Measurements from ENCODE around the gene PMS1. TPM values are rescaled to one million over a fixed set of nuclear protein-coding genes. Genes with fewer than 3 reads are reported as not detected.

PMS1 gene
- 21.7 and 27.8 TPM in 2 replicates for polyA plus RNA-seq

DNA sequence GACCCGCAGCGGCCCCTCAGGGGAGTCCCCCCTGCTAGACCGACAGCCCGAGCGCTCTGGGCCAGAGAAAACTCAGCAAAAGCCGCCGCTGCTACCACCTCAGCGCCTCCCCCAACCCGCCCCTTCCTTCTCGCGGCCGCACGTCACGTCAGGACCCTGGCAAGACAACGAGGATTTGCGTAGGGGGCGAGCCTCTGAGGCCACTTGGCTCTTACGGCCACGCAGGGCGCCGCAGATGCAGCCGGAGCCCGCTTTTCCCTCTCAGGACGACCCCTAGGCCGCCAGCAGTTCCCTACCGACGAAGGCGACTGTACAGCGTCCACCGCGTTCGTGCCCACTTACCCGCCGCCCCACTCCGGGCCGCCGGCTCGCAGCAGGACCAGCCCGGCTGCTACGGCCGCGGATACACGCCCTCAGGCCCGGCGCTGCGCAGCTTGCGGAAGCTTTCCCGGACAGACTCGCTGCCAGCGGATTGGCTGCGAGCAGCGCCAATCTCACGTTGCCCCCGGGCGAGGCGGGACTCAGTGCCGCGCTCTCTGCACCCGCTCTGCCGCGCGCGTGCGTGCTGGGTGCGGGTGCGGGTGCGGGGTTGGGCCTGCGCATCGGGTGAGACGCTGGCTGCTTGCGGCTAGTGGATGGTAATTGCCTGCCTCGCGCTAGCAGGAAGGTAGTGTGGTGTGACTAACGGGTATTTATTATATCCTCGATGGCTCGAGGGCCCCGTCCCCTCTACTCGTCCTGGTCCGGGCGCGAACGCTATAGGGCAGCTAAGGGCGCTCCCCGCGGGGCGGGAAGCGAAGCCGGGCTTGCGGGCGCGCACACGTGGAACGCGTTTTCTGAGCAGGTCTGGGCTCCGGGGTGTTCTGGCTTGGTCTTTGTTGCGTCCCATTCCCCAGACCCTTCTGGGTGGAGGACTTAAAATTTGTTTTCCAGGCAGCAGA lies at the start of gene PMS1, which contains the start of gene ORMDL1:
Gene PMS1, plus strand, starts transcription at position 524 of the 941 bp plus-strand sequence. CDS start 7,360 bp downstream, outside the sequence.
Gene ORMDL1, minus strand, starts transcription at position 413 of the 941 bp plus-strand sequence. CDS start 1,744 bp downstream, outside the sequence.

DNA sequence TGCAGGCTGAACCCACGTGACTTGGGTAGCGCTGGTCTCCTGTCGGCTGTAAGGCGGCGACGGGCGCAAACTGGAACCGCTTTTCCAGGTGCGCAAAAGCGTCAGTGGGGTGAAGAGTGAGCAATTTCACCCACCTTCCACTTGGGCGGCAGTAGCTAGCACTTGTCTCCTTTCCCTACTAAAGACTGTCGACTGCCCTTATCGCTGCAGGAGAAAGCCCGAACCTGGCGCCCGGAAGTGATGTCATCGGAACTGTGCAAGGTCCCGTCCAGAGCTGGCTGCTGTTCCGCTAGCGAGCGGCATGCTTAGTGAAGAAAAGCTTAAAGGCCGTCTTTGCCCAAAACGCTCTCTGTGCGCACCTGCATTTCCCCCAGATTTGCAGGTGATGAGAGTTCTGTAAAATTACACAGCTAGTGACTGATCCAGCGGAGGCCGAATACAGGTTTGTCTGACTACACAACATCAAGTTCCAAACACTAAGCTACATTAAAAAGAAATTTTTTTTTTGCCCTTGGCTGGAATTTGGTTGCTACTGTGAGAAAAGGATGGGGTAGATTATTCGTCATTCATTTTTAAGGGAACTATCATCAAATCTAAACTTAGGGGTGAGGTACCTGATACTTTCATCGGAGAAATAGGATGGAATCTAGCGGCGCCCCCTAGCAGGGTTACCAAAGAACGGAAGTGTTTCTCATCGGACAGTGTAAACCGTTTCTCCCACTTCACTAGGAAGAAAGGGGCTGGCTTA lies 21.5 kb upstream of the PMS1 start, which contains the start of gene OSGEPL1:
Gene OSGEPL1, minus strand, starts transcription at position 242 of the 748 bp plus-strand sequence. CDS start 1,152 bp downstream, outside the sequence.

Other genes starting within 250 kb of the PMS1 start
- gene SLC40A1, start 203.7 kb upstream of the PMS1 start, polyA plus RNA-seq: 0.24 and 1.4 TPM in 2 replicates
- 126 and 127 TPM in 2 replicates for gene ASNSD1, start 123.0 kb upstream of the PMS1 start, polyA plus RNA-seq
- 1.5 and 4.1 TPM in 2 replicates for gene ANKAR, start 109.8 kb upstream of the PMS1 start, polyA plus RNA-seq
- gene OSGEPL1, start 21.7 kb upstream of the PMS1 start, polyA plus RNA-seq: 30.2 and 32.6 TPM in 2 replicates
- gene ORMDL1, start 111 bp upstream of the PMS1 start, polyA plus RNA-seq: 346 and 348 TPM in 2 replicates

All from Purkinje cell (primary cell).